Transverse colon (tissue), 4 donors: ENCODE results near the gene F13A1.

Source experiments
- CTCF ChIP-seq, 5 experiments: fragments of 200-600 bp in 3 of 5; fragments of 450-650 bp in 2 of 5; sonication (generic) in 3 of 5; IDR thresholded peaks; 1 replicate in 2 of 5; 2 replicates in 3 of 5; pipeline ENCODE4 v1.5.1; 2016 to 2017; ENCODE audit warnings: antibody characterized with exemption in 5 of 5, inconsistent platforms in 3 of 5, mild to moderate bottlenecking in 2 of 5, moderate library complexity in 1 of 5
- EP300 ChIP-seq: sonication (generic); formaldehyde crosslinking; IDR thresholded peaks from one replicate; pipeline ENCODE4 v1.6.1; 2017; ENCODE audit warnings: antibody characterized with exemption, low read depth
- POLR2A ChIP-seq: fragments of 450-650 bp; IDR thresholded peaks from one replicate; pipeline ENCODE4 v1.6.1; 2016; ENCODE audit warnings: antibody characterized with exemption, mild to moderate bottlenecking, moderate library complexity
- POLR2AphosphoS5 ChIP-seq, 3 donors: sonication (generic); formaldehyde crosslinking; IDR thresholded peaks; one replicate each; pipeline ENCODE4 v1.6.1; 2016; ENCODE audit warnings: antibody characterized with exemption in 3 of 3

- TF ChIP-seq CTCF (IDR thresholded peaks at IDR 0.05) (no peak), EP300 (no peak), POLR2AphosphoS5 (IDR thresholded peaks at IDR 0.05) (no peak), POLR2A (no peak)
Measured at GRCh38 chr6:6244624-6245023, 75.8 kb downstream of the F13A1 start.
